Stimulated activated CD4-positive, alpha-beta T cell treated with anti-CD3 and anti-CD28 coated beads, Interleukin-1b, Interleukin-23, amount 100 ng/mL, for 48 hours (primary cell): ENCODE data around the gene SLC29A1.

ENCODE experiments used
- DNase-seq: peaks from one replicate; pipeline ENCODE4 v3.0.0-alpha.2; 2020

The SLC29A1 gene

GRCh38 chr6:44256775-44257024 is 33.3 kb downstream of the SLC29A1 start:
- DNase-seq = peak; percentile 33

GRCh38 chr6:44257025-44257752 is 33.8 kb downstream of the SLC29A1 start, which contains the start of gene SLC35B2:
Gene SLC35B2, minus strand, starts transcription at chr6:44257528. Its CDS starts 118 bp downstream, at chr6:44257410.
- DNase-seq = peak; percentile 64

GRCh38 chr6:44257753-44258324 is 34.4 kb downstream of the SLC29A1 start:
- no peak for DNase-seq

- DNase-seq = no peak
These were observed 35.0 kb downstream of the SLC29A1 start for GRCh38 chr6:44258325-44258863.

GRCh38 chr6:44258921-44259320 is 35.5 kb downstream of the SLC29A1 start:
- DNase-seq = no peak

- DNase-seq = no peak
These were observed 36.6 kb downstream of the SLC29A1 start for GRCh38 chr6:44260011-44260410.

- DNase-seq = no peak
These were observed 37.3 kb downstream of the SLC29A1 start for GRCh38 chr6:44260451-44261297.

- no peak for DNase-seq
These were observed 38.2 kb downstream of the SLC29A1 start for GRCh38 chr6:44261581-44261980.

GRCh38 chr6:44262467-44263353 is 39.3 kb downstream of the SLC29A1 start:
- no peak for DNase-seq

- DNase-seq = peak; percentile 42
These were observed 40.1 kb downstream of the SLC29A1 start for GRCh38 chr6:44263354-44264100.

GRCh38 chr6:44264154-44265006 is 41.0 kb downstream of the SLC29A1 start:
- peak; percentile 35 for DNase-seq

GRCh38 chr6:44265007-44265721 is 41.8 kb downstream of the SLC29A1 start, which contains the start of gene NFKBIE:
Gene NFKBIE, minus strand, starts transcription at chr6:44265551. Its CDS starts 205 bp downstream, at chr6:44265346.
- DNase-seq = peak; percentile 93

- DNase-seq = no peak
These were observed 42.4 kb downstream of the SLC29A1 start for GRCh38 chr6:44265722-44266233.

GRCh38 chr6:44266347-44266746 is 43.0 kb downstream of the SLC29A1 start:
- no peak for DNase-seq

GRCh38 chr6:44267252-44267651 is 43.9 kb downstream of the SLC29A1 start:
- DNase-seq = no peak

GRCh38 chr6:44268095-44268628 is 44.8 kb downstream of the SLC29A1 start:
- DNase-seq = peak; percentile 60

GRCh38 chr6:44269178-44269920 is 46.0 kb downstream of the SLC29A1 start:
- DNase-seq = no peak

GRCh38 chr6:44269921-44270525 is 46.6 kb downstream of the SLC29A1 start, which contains the start of gene TMEM151B:
Gene TMEM151B, plus strand, starts transcription at chr6:44270450. Its CDS starts 293 bp downstream, at chr6:44270743.
- DNase-seq = no peak
